HG03442 (cell line): Measurements from ENCODE around the gene LRRC3B.

Source experiments
- ATAC-seq: cut with Tn5 transposase; IDR thresholded peaks from one replicate; pipeline ENCODE4 v1.9.1; 2021; ENCODE audit warnings: mild to moderate bottlenecking, moderate library complexity; ENCODE audit not compliant: unreplicated experiment

The LRRC3B gene

GRCh38 chr3:26630669-26631389 lies 8.3 kb downstream of the LRRC3B start:
- no peak for ATAC-seq

GRCh38 chr3:26631390-26631738 lies 8.8 kb downstream of the LRRC3B start:
- no peak for ATAC-seq

GRCh38 chr3:26634601-26635000 lies 12.0 kb downstream of the LRRC3B start:
- ATAC-seq: no peak

- ATAC-seq: no peak
These were observed 13.6 kb downstream of the LRRC3B start for GRCh38 chr3:26636096-26636727.

- no peak for ATAC-seq
These were observed 15.1 kb downstream of the LRRC3B start for GRCh38 chr3:26637698-26638097.

GRCh38 chr3:26638113-26638512 lies 15.5 kb downstream of the LRRC3B start:
- ATAC-seq: no peak

GRCh38 chr3:26639339-26639738 lies 16.8 kb downstream of the LRRC3B start:
- ATAC-seq: no peak

GRCh38 chr3:26647078-26647477 lies 24.5 kb downstream of the LRRC3B start:
- no peak for ATAC-seq

GRCh38 chr3:26648461-26648860 lies 25.9 kb downstream of the LRRC3B start:
- ATAC-seq: no peak

- no peak for ATAC-seq
These were observed 29.6 kb downstream of the LRRC3B start for GRCh38 chr3:26652164-26652563.

GRCh38 chr3:26653811-26654425 lies 31.3 kb downstream of the LRRC3B start:
- no peak for ATAC-seq

GRCh38 chr3:26655231-26655630 lies 32.7 kb downstream of the LRRC3B start:
- ATAC-seq: no peak

- ATAC-seq: no peak
These were observed 34.9 kb downstream of the LRRC3B start for GRCh38 chr3:26657348-26657976.

- ATAC-seq: no peak
These were observed 45.6 kb downstream of the LRRC3B start for GRCh38 chr3:26668171-26668570.

- ATAC-seq: no peak
These were observed 46.1 kb downstream of the LRRC3B start for GRCh38 chr3:26668696-26669095.

- no peak for ATAC-seq
These were observed 52.8 kb downstream of the LRRC3B start for GRCh38 chr3:26675336-26675735.

- no peak for ATAC-seq
These were observed 59.1 kb downstream of the LRRC3B start for GRCh38 chr3:26681632-26682031.

- ATAC-seq: no peak
These were observed 59.8 kb downstream of the LRRC3B start for GRCh38 chr3:26682406-26682805.

- ATAC-seq: no peak
These were observed 61.3 kb downstream of the LRRC3B start for GRCh38 chr3:26683902-26684301.

- ATAC-seq: no peak
These were observed 64.9 kb downstream of the LRRC3B start for GRCh38 chr3:26687466-26687865.

- no peak for ATAC-seq
These were observed 77.0 kb downstream of the LRRC3B start for GRCh38 chr3:26699553-26699952.

GRCh38 chr3:26703519-26703918 lies 80.9 kb downstream of the LRRC3B start:
- ATAC-seq: no peak
